ENCODE results near the gene PPIG.
"Not testable (repeated sequence)": the region's sequence is repeated elsewhere in the genome, so short reads cannot be mapped to it uniquely, and the experiment has no call there.

PPIG gene

GRCh38 chr2:169661265-169661664 lies 77.1 kb downstream of the PPIG start:
- no peak for FAIRE-seq

DNA sequence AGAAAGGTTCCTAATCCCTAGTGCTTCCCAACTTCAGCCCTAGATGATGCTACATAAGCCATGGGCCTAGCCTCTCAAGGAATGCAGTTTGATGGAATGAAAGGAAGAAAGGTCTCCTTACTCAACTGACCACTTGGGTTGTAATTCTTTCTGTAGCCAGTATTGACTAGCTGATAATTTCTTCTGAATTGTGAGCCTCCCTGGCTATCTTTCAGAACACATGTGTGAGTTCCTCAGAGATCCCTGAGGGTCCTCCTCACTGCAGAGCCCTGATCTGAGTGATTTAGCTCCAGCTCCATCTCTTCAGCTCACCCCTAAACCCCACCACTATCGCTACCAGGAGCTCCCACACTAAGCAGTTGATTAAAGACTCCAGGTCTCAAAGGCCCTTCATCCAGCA lies 78.6 kb downstream of the PPIG start:
- no peak for DNase-seq (ENCODE audit: insufficient read length, low spot score)
- FAIRE-seq = no peak

More at GRCh38 chr2:169661265-169661664, 77.1 kb downstream of the PPIG start:
- no peak for DNase-seq (ENCODE audit: insufficient read length, low spot score)

GRCh38 chr2:169663247-169663646 lies 79.1 kb downstream of the PPIG start:
- DNase-seq (ENCODE audit: insufficient read length, low spot score) = no peak
- FAIRE-seq = no peak

DNA sequence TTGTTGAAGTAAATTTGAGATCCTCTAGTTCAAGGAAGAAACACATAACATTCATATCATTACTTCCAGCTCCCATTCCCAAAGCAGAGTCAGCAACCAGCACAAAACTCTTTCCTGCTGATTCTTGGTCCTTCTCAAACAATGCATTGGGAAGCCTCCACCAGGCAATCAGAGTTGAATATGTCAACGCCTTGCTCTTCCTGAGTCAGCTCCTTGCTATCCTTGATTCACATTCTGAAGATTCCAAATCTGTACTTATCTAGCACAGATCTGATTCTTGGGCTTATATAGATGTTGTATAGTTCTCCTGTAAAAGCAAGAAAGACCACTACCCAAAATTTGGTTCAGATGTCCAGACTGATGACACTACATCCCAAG lies 80.4 kb downstream of the PPIG start:
- no peak for FAIRE-seq

DNA sequence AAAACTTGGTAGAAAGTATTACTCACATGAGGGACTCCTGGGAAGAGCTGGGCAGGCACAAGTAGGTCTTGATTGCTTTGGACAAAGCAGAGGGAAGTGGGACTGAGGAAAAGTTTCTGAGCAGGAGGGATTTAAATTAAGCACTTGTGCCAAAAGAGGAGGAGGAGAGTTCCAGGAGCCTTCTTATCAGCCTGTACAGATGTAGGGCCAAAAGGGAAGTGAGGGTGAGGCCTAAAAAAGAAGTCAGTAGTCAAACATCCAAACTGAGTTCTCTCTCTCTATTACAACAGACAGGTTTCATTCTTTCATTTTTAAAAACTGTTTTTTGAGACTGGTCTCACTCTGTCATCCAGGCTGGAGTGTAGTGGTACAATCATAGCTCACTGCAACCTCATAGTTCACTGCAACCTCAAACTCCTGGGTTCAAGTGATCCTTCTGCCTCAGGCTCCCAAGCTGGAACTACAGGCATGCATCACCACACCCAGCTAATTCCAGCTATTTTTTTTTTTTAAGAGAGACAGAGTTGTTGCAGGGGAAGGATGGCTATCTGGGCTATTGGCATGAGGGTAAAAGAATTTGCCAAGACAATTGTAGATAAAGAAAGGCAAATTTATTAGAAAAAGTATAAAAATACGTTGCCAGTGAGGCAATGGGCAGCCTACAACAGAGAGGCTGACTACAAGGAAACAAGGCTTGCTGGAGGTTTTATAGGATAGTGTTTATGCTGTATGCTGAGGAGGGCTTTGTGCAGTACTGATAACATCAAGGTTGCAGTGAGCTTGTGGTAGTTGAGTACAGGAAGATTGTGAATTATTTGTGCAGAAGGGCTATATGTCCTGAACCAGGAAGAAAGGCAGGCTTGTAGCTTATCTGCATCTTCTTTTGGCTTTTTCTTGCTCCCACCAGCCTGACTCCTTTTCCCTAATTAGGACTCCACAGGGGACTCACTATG lies 81.1 kb downstream of the PPIG start:
- DNase-seq (ENCODE audit: insufficient read length, low spot score) = no peak
- no peak for FAIRE-seq

More for the DNA sequence above, 80.4 kb downstream of the PPIG start:
- DNase-seq (ENCODE audit: insufficient read length, low spot score) = no peak

DNA sequence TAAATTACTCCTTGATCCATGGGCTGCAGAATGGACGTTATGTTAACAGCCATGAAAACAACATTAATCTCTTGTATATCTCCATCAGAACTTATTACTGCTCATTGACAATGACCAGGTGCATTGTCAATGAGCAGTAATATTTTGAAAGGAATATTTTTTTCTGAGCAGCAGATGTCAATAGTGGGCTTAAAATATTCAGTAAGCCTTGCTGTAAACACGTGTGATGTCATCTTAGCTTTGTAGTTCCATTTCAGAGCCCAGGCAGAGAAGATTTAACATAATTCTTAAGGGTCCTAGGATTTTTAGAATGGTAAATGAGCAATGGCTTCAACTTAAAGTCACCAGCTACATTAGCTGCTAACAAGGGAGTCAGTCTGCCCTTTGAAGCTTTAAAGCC lies 83.4 kb downstream of the PPIG start:
- DNase-seq (ENCODE audit: insufficient read length, low spot score) = no peak
- FAIRE-seq = no peak

DNA sequence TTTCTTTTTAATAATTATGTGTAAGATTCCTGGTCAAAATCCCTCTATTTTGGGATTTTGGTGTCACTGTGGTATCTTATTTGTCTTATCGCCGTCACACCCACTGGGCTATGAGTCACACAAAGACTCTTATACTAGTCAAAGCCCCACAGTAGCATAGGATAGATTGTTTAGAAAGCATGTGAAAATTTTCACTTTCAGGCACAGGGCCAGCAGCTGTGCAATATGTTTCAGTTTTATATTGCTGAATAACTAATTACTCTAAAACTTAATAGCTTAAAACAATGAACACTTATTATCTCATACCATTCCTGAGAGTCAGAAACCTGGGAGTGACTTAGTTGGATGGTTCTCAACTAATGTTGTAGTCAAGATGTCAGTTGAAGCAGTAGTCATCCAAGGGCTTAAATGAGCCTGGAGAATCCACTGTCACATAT lies 86.1 kb downstream of the PPIG start:
- DNase-seq (ENCODE audit: insufficient read length, low spot score) (no peak), FAIRE-seq (no peak)

DNA sequence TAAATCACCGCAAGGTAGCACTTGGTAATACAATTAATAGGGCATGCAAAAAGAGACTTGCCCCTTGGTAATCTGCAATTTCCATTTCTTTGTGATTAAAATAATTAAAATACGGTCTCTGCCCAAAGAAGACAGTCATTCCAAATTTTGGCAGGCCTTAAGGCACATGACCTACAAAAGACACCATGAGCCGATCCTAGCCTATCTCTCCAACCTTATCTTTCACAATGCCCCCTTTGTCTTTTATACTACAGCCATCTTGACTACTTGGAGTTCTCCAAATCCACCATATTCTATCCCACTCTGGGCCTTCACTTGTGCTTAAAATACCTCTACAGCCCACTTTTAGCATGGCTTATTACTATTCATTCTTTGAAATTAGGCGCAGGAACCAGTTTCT lies 86.8 kb downstream of the PPIG start:
- FAIRE-seq (peak; percentile 46), DNase-seq (ENCODE audit: insufficient read length, low spot score) (no peak)

- no peak for DNase-seq (ENCODE audit: insufficient read length, low spot score)
Observed at GRCh38 chr2:169672406-169672805, 88.3 kb downstream of the PPIG start.

DNA sequence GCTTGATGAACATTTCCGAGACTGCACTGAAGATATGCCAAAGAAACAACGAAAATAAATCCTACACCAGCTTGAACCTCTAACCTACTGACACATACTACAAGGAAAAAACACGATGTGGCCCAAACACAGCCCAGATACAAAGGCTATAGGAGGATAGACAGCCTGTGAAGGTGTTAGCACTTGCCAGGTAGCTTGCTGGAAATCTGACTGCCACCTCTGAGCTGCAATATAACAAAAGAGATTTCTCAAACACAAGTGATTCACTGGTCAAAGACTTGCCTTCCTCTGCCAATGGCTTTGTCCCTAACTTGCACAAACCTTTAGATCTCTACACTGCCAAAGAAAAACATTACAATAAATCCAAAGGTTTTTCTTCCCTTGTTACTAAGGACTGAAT lies 89.0 kb downstream of the PPIG start:
- no peak for FAIRE-seq

More at GRCh38 chr2:169672406-169672805, 88.3 kb downstream of the PPIG start:
- FAIRE-seq = no peak

DNA sequence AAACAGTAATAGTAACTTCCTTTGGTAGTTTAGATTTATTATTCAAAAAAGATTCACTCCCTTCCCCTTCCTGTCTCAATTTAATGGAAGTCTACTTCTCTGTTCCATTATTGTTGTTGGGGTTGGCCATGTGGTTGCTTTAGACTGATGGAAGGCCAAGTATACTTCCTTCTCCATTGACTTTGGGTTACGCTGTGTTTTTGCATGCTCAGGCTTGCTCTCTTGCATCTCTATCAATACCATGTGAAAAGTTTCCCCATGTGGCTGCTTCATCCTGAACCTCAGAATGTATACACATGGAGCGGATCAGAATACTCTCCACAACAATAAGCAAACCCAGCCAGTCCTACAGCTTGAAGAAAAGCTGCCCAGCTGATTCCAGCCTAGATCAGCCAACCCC lies 89.8 kb downstream of the PPIG start:
- DNase-seq (ENCODE audit: insufficient read length, low spot score) (no peak), FAIRE-seq (no peak)

More for the DNA sequence above, 89.0 kb downstream of the PPIG start:
- DNase-seq (ENCODE audit: insufficient read length, low spot score) = no peak

DNA sequence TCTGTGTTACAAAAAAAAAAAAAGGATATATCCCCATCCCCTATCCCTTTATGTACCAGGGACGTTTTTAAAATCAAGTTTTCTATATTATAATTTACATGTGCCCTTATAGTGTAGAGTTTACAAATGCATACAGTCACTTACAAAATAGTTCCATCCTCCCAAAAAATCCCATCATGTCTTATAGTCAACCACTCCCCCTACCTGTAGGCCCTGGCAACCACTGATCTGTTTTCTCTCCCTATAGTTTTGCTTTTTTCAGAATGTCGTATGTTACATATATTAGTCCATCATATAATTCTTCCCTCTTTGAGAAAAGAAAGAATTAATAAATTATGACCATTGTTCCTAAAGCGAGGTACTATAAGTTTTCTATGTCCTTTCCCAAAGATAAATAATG lies 92.2 kb downstream of the PPIG start:
- DNase-seq (ENCODE audit: insufficient read length, low spot score) (no peak), FAIRE-seq (no peak)

GRCh38 chr2:169676850-169677249 lies 92.7 kb downstream of the PPIG start:
- no peak for DNase-seq (ENCODE audit: insufficient read length, low spot score)
- no peak for FAIRE-seq

DNA sequence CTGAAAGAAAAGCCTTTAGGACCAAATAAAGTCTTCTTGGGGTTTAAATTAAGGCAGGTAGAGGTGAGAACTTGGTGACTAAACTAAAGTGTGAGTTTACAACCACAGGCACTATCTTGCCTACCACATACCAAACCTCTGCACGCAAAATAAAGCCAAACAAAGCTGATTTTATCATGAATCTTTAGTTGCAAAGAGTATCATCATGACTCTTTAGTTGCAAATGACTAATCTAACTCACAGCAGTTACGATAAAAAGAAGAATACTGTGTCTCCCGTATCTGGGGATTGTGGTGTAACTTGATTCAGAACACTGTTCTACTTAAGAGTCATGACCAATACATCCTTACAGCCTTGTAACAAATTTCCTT lies 98.9 kb downstream of the PPIG start:
- DNase-seq (ENCODE audit: insufficient read length, low spot score) (no peak), FAIRE-seq (no peak)

DNA sequence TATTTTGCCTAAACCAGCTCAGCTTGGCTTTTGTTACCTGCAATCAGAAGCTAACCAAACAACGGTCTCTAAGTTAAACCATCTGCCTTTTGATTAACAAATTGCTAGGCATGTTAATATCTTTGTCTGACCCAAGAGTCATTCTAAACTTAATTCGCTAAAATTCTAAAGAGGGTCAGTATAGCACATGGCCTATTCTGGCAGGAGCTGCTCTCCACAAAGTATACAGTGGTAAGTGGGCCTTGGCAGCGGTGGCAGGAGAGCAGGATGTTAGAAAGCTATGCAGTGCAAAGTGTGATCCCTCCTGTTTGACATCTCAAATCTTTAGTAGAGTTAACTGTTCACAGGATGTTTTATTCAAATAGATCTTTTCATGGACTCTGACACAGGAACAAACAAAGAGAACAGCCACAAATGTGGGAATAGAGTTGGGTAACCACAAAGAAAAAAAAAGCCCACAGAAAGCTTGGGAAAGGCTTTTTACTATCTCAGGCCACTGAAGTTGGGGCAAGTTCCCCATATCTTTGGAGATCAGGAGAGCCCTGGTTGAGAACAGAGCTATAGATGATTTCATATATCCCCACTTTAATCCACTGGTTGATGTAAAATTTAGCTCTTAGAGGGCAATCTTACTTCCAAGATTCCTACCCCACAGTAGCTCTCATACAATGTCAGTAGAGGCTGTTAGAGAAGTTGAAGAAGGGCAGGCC lies 99.4 kb downstream of the PPIG start:
- FAIRE-seq (no peak), DNase-seq (ENCODE audit: insufficient read length, low spot score) (no peak)

DNA sequence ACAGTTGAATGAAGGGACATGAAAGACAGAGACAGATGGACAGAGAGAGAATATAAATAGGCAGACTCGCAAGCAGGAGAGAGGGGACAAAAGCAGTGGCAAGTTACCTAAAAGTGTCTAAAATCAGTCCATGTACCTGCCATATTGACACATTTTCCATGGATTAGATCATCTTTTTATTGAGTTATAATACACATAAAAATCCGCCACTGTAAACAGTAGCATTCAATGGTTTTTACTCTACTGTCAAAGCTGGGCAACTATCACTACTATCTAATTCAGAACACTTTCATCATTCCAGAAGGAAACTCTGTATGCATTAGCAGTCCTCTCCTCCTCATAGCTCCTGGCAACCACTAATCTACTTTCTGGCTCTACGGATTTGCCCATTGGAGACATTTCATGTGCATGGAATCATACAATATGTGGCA lies 100.0 kb downstream of the PPIG start:
- no peak for DNase-seq (ENCODE audit: insufficient read length, low spot score)
- FAIRE-seq = no peak

DNA sequence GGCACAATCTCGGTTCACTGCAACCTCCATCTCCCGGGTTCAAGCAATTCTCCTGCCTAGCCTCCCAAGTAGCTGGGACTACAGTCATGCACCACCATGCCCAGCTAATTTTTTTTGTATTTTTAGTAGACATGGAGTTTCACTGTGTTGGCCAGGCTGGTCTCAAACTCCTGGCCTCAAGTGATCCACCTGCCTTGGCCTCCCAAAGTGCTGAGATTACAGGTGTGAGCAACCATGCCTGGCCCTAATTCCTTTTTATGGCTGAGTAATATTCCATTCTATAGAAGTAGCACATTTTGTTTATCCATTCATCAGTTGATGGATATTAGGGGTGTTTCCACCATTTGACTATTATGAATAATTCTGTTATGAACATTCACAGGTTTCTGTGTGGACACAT lies 100.6 kb downstream of the PPIG start:
- FAIRE-seq; DNase-seq (ENCODE audit: insufficient read length, low spot score): not testable (repeated sequence)

DNA sequence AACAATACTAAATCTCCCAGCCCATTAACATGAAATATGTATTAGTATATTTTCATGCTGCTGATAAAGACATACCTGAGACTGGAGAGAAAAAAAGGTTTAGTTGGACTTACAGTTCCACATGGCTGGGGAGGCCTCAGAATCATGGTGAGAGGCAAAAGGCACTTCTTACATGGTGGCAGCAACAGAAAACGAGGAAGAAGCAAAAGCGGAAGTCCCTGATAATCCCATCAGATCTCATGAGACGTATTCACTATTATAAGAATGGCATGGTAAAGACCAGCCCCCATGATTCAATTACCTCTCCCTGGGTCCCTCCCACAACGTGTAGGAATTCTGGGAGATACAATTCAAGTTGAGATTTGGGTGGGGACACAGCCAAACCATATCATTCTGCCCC lies 102.7 kb downstream of the PPIG start:
- not testable (repeated sequence) for DNase-seq (ENCODE audit: insufficient read length, low spot score); FAIRE-seq

DNA sequence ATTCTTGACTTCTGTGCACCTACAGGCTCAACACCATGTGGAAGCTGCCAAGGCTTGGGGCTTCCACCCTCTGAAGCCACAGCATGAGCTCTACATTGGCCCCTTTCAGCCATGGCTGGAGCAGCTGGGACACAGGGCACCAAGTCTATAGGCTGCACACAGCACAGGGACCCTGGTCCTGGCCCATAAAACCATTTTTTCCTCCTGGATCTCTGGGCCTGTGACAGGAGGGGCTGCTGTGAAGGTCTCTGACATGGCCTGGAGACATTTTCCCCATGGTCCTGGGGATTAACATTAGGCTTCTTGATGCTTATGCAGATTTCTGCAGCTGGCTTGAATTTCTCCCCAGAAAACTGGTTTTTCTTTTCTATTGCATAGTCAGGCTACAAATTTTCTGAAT lies 103.8 kb downstream of the PPIG start:
- not testable (repeated sequence) for FAIRE-seq

GRCh38 chr2:169690958-169691357 lies 106.8 kb downstream of the PPIG start:
- FAIRE-seq (no peak), DNase-seq (ENCODE audit: insufficient read length, low spot score) (no peak)

More for the DNA sequence above, 103.8 kb downstream of the PPIG start:
- not testable (repeated sequence) for DNase-seq (ENCODE audit: insufficient read length, low spot score)
